ENCODE results near the gene TMEM135.
"Not testable (repeated sequence)": the region's sequence is repeated elsewhere in the genome, so short reads cannot be mapped to it uniquely, and the experiment has no call there.

The TMEM135 gene

DNA sequence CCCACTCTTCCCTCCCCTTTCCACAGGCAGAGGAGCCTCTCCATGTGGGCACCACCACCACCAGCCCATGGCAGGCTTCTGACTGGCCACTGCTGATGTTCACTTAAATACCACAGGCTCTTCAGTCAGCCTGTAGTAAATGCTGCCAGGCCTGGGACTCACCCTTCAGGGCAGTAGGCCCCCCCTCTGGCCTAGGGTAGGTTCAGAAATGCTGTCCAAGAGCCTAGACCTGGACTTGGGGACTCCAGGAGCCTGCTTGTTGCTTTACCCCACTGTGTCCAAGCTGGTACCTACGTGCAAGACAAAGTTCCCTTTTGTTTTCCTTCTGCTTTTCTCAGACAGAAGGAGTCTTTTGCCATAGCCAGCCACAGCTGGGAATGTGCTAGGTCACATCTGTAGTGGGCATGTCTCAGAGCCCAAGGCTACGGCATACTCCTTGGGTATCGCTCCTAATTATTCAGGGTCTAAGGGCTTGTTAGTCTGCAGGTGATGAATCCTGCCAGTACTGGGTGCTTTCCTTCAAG lies 38.6 kb downstream of the TMEM135 start:
- in situ Hi-C loops (cut with MboI; ENCODE audit: low sequenced_read_pairs), result no loop called here

DNA sequence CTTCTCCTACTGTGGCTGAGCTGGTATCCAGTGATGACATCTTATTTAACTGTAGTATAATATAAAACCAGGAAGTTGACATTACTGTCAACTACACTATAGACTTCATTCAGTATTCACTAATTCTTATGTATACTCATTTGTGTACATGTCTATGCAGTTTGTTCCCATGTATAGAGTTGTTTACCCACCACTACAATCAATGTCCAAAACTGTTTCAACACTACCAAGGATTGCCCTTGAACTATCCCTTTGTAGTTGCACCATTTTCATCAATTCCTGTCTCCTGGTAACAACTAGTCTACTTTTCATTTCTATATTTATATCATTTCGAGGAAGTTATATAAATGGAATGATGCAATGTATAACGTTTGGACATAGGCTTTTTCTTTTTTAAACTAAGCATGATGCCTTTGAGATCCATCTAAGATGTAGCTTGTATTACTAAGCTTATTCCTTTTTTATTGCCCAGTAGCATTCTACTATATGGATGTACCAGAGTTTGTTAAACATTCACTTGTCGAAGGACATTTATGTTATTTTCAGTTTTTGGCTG lies 39.2 kb downstream of the TMEM135 start:
- in situ Hi-C loops (cut with MboI; ENCODE audit: low sequenced_read_pairs), result no loop called here

DNA sequence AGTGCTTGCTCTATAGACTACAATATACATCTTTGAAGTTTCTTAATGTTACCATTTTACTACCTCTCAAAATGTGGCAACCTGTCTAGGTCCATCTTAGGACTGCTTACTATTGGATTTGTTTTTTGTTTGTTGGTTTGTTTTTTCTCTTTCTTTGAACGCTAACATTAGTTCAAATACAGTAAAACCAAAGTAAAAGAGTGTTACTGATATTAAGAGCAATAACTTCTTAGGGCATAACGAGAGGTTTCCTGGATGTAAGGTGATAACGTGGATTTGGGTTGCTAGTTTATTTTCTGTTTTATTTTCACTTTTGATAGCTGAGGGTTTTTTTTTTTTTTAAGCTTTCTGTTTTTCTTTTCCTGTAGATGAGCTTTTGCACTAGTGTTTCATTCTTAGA lies 43.6 kb downstream of the TMEM135 start:
- in situ Hi-C loops (cut with MboI; ENCODE audit: low sequenced_read_pairs), result no loop called here

DNA sequence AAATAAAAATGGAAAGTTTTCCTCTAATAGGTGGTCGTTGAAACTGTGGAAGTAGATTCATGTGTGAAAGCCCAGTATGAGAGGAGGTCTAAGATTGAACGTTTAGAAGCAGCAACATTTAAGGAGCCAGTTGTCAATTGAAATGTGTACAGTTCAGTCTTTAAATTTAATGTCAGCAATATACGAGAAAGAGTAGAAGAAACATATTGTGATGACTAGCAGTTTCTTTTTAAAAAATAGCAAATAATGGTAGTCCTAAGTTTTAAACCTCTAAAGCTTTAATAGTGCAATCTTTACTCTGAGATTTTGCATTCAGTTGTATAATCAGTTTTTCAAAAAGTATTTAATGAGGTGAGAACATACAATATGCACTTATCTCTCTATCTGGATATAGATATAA lies 44.9 kb downstream of the TMEM135 start:
- in situ Hi-C loops (cut with MboI; ENCODE audit: low sequenced_read_pairs), result no loop called here

DNA sequence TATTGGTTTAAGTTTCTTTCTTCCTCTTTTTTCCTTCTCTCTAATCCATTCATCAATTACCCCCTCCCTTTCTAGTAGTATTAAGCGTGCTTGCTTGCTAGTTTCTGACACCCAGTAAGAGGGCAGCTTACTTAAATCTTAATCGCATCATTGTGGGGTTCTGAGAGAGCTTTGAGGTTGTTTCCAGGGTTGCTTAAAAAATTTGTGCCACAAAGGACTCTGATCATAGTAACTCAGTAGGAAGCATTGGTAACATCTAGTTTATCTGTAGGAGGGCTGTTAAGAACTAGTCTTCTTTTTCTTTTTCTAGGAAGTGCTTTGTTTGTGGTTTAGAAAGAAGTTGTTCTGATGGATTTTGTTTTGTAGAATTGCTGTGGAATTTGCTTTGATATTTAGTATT lies 45.3 kb downstream of the TMEM135 start:
- in situ Hi-C loops (cut with MboI; ENCODE audit: low sequenced_read_pairs), result no loop called here

DNA sequence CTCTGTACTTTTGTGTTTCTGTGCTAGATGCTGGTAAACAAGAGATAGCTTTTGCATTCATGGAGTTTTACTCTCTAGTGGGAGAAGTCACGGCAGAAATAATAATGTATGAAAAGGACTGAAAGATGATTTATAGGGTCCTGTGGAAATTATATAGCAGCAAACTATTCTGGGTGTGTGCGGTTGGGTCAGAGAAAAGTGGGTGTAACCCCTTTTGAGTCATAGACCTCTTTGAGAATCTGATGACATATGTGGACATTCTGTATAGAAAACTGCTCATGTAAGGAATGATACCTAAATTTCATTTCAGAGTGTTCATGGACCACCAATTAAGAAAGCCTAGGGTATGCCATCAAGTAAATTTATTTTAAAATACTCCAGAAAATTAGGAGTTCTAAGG lies 54.4 kb downstream of the TMEM135 start:
- in situ Hi-C loops (cut with MboI; ENCODE audit: low sequenced_read_pairs), result no loop called here

DNA sequence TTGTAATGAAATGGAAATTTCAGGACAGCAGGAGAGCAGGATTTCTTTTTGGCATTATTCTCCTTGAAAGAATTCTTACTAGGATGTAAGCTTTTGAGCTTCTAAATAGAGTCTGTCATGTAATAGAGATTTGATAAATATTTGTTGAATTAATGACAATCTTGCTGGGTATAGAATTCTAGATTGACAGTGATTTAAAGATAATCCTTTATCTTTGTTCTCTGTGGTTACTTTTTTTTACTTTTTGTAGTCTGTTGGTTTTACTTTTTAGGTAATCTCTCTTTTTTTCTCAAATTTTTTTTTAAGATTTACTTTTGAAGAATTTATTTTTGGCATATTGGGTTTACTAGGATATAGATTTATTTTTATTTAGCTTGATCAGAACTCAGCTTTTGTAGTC lies 54.8 kb downstream of the TMEM135 start:
- in situ Hi-C loops (cut with MboI; ENCODE audit: low sequenced_read_pairs), result no loop called here

DNA sequence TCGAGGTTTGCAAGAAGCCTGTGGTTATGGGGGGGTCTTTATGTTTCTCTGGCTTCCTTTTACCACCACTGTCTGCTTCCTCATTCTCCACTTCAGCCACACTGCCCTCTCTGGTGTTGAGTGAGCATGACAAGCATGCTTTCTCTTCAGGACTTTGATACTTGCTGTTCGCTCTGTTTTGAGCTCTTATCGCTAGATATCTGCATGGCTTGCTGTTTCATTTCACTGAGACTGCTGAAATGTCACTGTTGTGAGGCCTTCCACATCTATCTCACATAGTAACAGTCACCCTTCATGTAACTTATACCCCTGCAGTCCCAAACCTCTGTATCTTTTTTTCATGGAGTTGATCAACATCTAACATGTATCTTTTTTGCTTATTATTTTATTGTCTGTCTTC lies 59.8 kb downstream of the TMEM135 start:
- in situ Hi-C loops (cut with MboI; ENCODE audit: low sequenced_read_pairs), result no loop called here

DNA sequence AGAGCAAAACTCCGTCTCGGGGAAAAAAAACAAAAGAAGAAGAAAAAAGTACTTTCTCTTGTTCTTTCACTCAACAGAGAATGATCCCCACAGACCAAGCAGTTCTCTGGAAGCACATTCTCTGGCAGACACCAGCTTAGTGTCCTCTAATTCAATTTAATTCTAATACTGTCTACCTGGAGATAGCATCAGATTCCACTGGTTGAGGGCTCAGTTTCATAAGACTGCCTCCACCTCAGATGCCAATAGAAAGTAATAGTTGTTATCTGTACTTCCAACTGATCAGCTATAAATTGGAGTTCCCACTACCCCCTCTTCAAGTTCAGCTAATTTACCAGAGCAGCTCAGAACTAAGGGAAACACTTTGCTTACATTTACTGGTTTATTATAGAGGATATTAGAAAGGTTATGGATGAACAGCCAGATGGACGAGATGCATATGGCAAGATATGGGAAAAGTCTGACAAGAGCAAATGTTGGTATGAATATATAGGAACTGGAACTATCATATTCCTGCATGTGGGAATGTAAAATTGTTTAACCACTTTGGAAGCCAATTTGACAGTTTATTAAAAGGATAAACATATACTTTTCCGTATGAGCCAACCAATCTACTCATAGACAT lies 64.3 kb downstream of the TMEM135 start:
- in situ Hi-C loops (cut with MboI; ENCODE audit: low sequenced_read_pairs), result no loop called here

DNA sequence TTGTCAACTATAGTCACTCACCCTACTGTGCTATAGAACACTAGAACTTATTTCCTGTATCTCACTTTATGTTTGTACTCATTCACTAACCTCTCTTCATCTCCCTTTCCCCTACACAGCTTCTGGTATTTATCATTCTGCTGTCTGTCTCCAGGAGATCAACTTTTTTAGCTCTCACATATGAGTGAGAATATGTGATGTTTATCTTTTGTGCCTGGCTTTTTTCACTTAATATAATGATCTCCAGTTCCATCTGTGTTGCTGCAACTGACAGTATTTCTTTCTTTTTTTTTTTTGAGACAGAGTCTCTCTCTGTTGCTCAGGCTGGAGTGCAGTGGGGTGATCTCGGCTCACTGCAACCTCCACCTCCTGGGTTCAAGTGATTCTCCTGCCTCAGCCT lies 68.1 kb downstream of the TMEM135 start:
- in situ Hi-C loops (cut with MboI; ENCODE audit: low sequenced_read_pairs), result not testable (repeated sequence)

DNA sequence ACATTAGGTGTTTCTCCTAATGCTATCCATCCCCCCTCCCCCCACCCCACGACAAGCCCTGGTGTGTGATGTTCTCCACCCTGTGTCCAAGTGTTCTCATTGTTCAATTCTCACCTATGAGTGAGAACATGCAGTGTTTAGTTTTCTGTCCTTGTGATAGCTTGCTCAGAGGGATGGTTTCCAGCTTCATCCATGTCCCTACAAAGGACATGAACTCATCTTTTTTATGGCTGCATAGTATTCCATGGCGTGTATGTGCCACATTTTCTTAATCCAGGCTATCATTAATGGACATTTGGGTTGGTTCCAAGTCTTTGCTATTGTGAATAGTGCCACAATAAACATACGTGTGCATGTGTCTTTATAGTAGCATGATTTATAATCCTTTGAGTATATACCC lies 69.6 kb downstream of the TMEM135 start:
- in situ Hi-C loops (cut with MboI; ENCODE audit: low sequenced_read_pairs), result not testable (repeated sequence)

DNA sequence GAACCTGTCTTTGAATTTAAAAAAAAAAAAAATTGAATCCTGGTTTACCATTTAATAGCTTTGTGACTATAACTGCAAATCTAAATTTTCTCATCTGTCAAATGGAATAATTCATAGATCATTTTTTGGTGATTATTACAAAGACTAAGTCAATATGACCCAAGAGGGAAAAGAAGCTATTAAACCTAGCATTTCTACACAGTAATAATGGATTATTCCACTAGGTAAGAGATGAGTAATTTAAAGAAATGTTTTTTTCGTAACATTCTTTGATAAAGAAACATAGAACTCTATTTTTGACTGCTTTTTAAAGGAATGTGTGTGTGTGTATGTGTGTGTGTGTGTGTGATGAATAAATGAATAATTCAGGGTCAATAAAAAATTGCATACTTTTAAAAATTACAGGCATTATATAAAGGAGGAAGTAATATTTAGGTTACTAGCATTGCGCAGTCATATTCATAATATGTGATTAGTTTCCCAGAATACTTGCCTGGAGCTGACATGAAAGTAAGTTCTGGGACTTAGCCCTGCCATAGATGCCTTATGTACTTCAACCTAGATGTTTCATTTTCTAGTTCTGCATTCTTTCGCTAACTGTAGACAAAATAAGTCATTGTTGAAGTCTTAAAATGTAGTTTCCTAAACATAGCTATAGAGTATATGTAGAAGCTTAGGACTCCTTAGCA lies 72.9 kb downstream of the TMEM135 start:
- in situ Hi-C loops (cut with MboI; ENCODE audit: low sequenced_read_pairs), result no loop called here

DNA sequence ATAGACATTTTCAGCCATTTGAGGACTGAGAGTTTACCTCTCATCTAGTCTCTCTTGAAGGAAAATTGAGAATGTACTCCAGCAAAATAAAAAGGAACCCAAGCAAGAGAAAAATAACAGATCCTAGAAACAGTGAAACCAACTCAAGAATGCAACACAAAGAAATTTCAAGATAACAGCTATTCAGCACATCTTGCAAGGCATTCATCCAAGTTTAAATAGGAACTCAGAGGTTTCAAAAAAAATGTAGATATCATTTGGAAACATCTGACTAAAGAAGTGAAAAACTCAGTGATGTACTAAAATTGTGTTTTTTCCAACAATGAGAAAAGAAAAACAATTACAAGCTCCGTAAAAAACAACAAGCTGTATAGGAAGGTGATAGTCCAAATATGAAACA lies 76.4 kb downstream of the TMEM135 start:
- in situ Hi-C loops (cut with MboI; ENCODE audit: low sequenced_read_pairs), result no loop called here

DNA sequence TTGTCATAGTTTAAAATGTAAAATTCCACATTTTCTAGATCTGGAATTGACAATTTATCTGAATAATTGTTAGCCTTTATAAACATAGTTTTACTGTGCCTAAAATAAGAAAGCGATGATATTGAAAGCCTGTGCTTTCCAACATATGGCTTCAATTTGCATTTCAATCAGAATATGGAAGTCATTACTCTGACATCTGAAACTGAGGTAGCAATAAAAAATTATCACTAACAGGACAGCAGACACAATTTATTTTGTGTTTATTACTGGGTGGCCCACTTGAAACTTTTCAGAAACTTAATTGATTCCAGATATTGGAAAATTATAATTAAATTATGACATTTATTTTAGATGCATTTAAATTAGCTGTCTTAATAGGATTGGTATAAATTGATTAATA lies 78.5 kb downstream of the TMEM135 start:
- in situ Hi-C loops (cut with MboI; ENCODE audit: low sequenced_read_pairs), result no loop called here

DNA sequence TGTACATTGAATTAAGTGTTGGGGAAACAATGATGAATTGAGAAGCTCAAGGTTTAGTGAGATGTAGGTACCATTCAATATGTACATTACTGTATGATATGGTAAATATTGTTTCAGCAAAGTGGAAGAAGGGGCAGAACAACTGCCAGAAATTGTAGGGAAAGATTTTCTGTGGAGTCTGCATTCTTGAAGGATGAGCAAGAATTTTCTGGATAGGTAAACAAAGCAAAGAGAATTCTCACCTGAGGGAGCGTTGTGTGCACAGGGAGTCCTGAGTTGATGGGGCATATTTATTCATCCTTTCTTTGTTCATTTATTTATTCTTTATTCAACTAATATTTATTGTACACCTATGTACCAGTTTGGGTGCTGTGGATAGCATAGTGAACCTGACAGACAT lies 83.2 kb downstream of the TMEM135 start:
- in situ Hi-C loops (cut with MboI; ENCODE audit: low sequenced_read_pairs), result no loop called here

DNA sequence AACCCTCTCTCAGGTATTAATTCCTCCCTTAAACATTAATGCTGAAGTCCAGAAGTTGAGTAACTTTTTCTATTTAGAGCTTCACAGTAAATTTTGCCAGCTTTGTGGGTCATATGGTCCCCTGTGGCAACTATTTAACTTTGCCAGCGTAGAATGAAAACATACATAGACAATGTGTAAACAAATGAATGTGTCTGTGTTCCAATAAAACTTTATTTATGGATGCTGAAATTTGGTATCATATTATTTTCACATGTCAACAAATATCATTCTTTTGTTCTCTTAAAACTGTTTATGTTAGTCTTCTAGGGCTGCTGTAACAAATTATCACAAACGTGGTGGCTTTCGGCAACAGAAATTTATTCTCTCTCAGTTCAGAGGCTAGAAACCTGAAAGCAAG lies 85.1 kb downstream of the TMEM135 start:
- in situ Hi-C loops (cut with MboI; ENCODE audit: low sequenced_read_pairs), result no loop called here

DNA sequence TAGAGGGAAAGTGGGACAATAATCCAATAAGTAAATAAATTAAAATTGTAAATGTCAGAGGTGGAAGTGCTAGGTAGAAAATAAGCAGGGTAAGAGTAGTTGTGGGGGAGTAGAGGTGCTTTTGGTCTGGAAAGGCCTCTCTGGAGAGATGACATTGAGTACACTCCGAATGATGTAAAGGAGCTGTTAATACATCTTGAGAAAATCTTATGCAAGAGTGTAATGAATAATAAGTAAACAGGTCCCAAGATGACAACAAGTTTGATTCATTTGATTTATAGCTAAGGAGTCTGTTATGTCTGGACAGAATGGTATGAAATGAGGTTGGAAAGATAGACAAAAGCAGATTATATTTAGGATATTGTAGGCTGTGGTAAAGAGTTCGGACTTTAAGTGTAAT lies 87.5 kb downstream of the TMEM135 start:
- in situ Hi-C loops (cut with MboI; ENCODE audit: low sequenced_read_pairs), result no loop called here

DNA sequence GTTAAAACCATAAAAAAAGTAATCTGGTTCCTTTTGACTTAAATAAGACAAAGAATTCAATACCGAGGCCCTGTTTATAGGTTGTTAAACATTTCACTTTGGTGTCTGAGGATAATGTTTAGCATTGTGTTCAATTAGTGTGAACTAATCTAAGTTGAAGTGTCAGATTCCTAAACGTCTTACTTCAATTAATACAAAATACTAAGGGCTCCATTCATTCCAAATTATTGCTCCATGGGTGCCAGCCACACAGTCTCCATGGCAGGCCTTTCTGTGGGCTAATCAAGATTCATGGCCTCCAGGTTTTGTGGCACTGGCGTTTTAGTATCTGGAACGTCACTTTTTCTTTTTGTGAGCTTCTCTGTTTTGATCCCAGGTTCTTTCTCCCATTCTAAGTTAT lies 89.4 kb downstream of the TMEM135 start:
- in situ Hi-C loops (cut with MboI; ENCODE audit: low sequenced_read_pairs), result no loop called here

DNA sequence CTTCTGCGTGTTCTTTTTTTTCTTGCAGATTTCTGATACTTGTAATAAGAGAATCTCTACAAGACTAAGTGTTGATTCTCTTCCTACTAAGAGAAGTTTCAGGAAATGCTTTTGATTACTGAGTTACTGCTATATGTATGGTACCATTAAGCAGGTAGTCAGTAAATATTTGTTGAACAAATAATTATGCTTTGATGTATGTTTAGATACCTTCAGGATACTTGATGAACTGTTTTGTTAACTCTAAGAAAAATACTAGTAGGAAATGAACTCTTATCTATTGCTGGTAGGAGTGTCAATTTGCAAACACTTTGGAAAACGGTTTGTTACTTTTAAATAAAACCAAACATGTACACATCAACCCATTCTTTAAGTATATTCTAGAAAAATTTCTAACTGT lies 90.6 kb downstream of the TMEM135 start:
- in situ Hi-C loops (cut with MboI; ENCODE audit: low sequenced_read_pairs), result no loop called here

DNA sequence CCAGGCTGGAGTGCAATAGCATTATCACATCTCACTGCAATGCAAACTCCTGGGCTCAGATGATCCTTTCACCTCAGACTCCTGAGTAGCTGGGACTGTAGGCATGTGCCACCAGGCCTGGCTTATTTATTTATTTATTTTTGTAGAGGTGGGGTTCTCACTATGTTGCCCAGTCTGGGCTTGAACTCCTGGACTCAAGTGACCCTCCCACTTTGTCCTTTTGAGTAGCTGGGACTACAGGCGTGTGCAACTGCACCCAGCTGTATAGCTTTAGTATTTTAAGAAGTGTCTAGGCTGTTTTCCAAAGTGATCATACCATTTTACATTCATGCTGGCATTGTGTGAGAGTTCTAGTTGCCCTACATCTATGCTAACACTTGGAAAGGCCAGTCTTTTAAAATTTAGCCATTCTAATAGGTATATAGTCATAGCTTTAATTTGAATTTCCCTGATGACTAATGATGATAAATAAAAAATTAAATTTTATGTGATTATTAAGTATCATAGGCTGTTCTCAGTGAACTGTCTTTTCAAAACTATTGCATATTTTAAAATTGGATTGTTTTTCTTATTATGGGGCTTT lies 96.9 kb downstream of the TMEM135 start:
- in situ Hi-C loops (cut with MboI; ENCODE audit: low sequenced_read_pairs), result no loop called here

DNA sequence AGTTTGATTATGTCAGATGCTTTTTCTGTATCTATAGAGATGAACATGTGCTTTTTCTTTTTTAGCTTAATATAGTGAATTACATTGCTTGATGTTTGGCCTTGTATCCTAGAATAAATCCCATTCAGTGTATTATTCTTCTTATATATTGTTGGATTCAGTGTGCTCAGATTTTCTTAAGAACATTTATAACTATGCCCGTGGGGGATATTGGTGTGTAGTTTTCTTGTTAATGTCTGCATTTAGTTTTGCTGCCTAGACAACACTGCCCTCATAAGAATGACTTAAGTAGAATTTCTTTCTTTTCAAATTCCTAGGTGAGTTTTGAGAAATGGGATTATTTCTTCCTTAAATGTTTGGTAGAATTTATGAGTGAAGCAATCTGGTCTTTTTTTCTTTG lies 98.5 kb downstream of the TMEM135 start:
- in situ Hi-C loops (cut with MboI; ENCODE audit: low sequenced_read_pairs), result no loop called here

DNA sequence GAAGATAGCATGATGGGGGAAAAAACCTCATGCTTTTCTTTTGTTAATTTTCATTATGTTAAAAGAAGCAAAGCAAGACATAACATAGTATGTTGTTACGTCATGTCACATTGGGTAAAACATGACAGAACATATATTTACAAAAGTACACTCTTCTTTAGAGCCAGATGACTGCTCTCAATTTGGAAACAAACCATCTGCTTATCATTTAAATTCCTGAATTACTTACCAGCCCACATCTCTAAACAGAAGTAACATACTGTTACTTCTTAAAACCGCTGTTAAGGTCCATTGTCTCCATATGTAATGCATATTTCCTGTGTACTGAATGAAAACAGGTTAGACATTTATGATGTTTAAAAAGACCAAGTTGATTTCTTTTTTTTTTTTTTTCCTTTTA lies 100.0 kb downstream of the TMEM135 start:
- in situ Hi-C loops (cut with MboI; ENCODE audit: low sequenced_read_pairs), result no loop called here
